ENCODE results near the gene SP1.

- TF ChIP-seq CTCF (IDR thresholded peaks at IDR 0.05; ENCODE audit: borderline replicate concordance, extremely low read depth, low read length, poor library complexity, severe bottlenecking) (no peak), EZH2 (IDR thresholded peaks at IDR 0.05; ENCODE audit: borderline replicate concordance, low read depth, low read length, severe bottlenecking) (no peak)
These were observed 61.3 kb downstream of the SP1 start, which contains the start of gene PRR13 for GRCh38 chr12:53441040-53441833.

Data from DND-41 (cell line).